Smooth muscle cell (in vitro differentiated cells): Measurements from ENCODE around the gene SATB2. TPM values are rescaled to one million over a fixed set of nuclear protein-coding genes. Genes with fewer than 3 reads are reported as not detected.

Source experiments
- DNase-seq: peaks from one replicate; lab custom pipeline; 2025; ENCODE audit not compliant: unreplicated experiment; lab: John Stamatoyannopoulos, UW
- H2AFZ ChIP-seq: fragments of 200-600 bp; sonication (generic); 2 replicates; pipeline ENCODE4 v1.6.0; 2016; ENCODE audit warnings: antibody characterized with exemption, low read depth, mild to moderate bottlenecking
- H3F3A ChIP-seq: fragments of 200-600 bp; sonication (generic); 2 replicates; pipeline ENCODE4 v1.6.0; 2017; ENCODE audit warnings: antibody characterized with exemption, low read depth
- H3K27ac ChIP-seq: fragments of 200-600 bp; sonication (generic); 2 replicates; pipeline ENCODE4 v1.5.1; 2016; ENCODE audit warnings: low read depth, mild to moderate bottlenecking
- H3K27me3 ChIP-seq: fragments of 200-600 bp; sonication (generic); 2 replicates; pipeline ENCODE4 v1.6.1; 2016; ENCODE audit warnings: low read depth, mild to moderate bottlenecking
- H3K36me3 ChIP-seq: fragments of 200-600 bp; sonication (generic); 2 replicates; pipeline ENCODE4 v1.5.1; 2016; ENCODE audit warnings: low read depth
- H3K4me1 ChIP-seq: fragments of 200-600 bp; sonication (generic); 2 replicates; pipeline ENCODE4 v1.5.1; 2016; ENCODE audit warnings: low read depth
- H3K4me2 ChIP-seq: fragments of 200-600 bp; sonication (generic); 2 replicates; pipeline ENCODE4 v1.6.0; 2016; ENCODE audit warnings: mild to moderate bottlenecking
- H3K4me3 ChIP-seq: fragments of 200-600 bp; sonication (generic); 2 replicates; pipeline ENCODE4 v1.5.1; 2016; ENCODE audit warnings: mild to moderate bottlenecking
- H3K79me2 ChIP-seq: fragments of 200-600 bp; sonication (generic); 2 replicates; pipeline ENCODE4 v1.6.0; 2016; ENCODE audit warnings: low read depth, mild to moderate bottlenecking
- H3K9ac ChIP-seq: fragments of 200-600 bp; sonication (generic); 2 replicates; pipeline ENCODE4 v1.6.0; 2016; ENCODE audit warnings: low read depth
- H3K9me3 ChIP-seq: fragments of 200-600 bp; sonication (generic); replicated peaks from 2 replicates; pipeline ENCODE4 v1.5.1; 2016; ENCODE audit warnings: low read depth
- H4K20me1 ChIP-seq: fragments of 200-600 bp; sonication (generic); 2 replicates; pipeline ENCODE4 v1.6.0; 2016; ENCODE audit warnings: low read depth
- WGBS: methylation state at CpG from one replicate; pipeline ENCODE4 v1.1.7; 2016; ENCODE audit warnings: low lambda C conversion rate; 5-methylcytosine and 5-hydroxymethylcytosine counted together
- polyA plus RNA-seq: library from polyadenylated mRNA; unstranded; fragments of >200 nt; fragmentation: Nextera tagmentation; extraction: Ambion mirVana; gene quantifications from 2 replicates; pipeline ENCODE4 v1.2.1, GENCODE V29; 2016
- total RNA-seq: library from RNA; depleted of rRNA; stranded (reverse); fragments of >200 nt; gene quantifications from 2 replicates; pipeline ENCODE4 v1.2.3, GENCODE V29; 2014
- TF ChIP-seq, protein P1 (sequence below): fragments of 200-600 bp; sonication (generic); IDR thresholded peaks from 2 replicates; pipeline ENCODE4 v1.5.1; 2017; ENCODE audit warnings: borderline replicate concordance, mild to moderate bottlenecking, antibody characterized with exemption; ENCODE audit not compliant: insufficient read depth, poor library complexity, severe bottlenecking

Gene SATB2
- total and polyA plus RNA-seq, 2 experiments from 2014 or later, result 0.73 to 12.5 TPM

DNA sequence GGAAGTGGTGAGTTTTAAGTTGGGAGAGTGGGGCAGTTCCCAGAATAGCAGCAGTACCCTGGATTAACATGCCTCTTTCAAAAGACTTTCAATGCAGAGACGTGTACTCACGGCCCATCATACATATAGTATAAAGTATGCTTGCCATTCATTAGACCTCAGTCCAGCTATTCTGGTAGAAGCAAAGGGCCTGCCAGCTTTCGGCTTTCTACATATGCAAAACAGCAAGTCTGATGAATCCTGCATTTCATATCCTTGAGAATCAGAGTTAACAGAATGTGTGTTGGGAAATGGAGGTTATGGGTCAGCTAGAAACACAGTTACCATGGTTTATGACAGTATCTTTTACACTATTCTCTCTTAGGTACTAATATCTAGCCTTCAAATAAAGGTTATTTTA is 27.5 kb downstream of the SATB2 start:
- H2AFZ ChIP-seq, result no peak overlapping the region
- H3K9me3 ChIP-seq, result no peaks in the 10 kb centered on the region
- DNase-seq, result no peak
- H3K79me2 ChIP-seq, result no peaks in the 10 kb centered on the region
- peaks cover 10% of the 10 kb centered on the region for H3K4me1 ChIP-seq
- no peaks in the 10 kb centered on the region for H3F3A ChIP-seq
- no peaks in the 10 kb centered on the region for H3K27me3 ChIP-seq
- H4K20me1 ChIP-seq, result no peaks in the 10 kb centered on the region
- WGBS, result 90% methylated on average over 3 of the region's 3 CpGs
- H3K27ac ChIP-seq, result no peak overlapping the region
- H3K4me2 ChIP-seq, result no peak overlapping the region
- no peak overlapping the region for H3K9ac ChIP-seq
- TF ChIP-seq, protein P1, sequence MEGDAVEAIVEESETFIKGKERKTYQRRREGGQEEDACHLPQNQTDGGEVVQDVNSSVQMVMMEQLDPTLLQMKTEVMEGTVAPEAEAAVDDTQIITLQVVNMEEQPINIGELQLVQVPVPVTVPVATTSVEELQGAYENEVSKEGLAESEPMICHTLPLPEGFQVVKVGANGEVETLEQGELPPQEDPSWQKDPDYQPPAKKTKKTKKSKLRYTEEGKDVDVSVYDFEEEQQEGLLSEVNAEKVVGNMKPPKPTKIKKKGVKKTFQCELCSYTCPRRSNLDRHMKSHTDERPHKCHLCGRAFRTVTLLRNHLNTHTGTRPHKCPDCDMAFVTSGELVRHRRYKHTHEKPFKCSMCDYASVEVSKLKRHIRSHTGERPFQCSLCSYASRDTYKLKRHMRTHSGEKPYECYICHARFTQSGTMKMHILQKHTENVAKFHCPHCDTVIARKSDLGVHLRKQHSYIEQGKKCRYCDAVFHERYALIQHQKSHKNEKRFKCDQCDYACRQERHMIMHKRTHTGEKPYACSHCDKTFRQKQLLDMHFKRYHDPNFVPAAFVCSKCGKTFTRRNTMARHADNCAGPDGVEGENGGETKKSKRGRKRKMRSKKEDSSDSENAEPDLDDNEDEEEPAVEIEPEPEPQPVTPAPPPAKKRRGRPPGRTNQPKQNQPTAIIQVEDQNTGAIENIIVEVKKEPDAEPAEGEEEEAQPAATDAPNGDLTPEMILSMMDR, result no peak
- H3K4me3 ChIP-seq, result no peak overlapping the region
- no peaks in the 10 kb centered on the region for H3K36me3 ChIP-seq

- WGBS, result 95% methylated on average over 3 of the region's 3 CpGs
- no peaks in the 10 kb centered on the region for H3F3A ChIP-seq
- no peak overlapping the region for H3K4me3 ChIP-seq
- no peak overlapping the region for H3K9ac ChIP-seq
- H3K27me3 ChIP-seq, result no peaks in the 10 kb centered on the region
- no peaks in the 10 kb centered on the region for H3K36me3 ChIP-seq
- H2AFZ ChIP-seq, result no peak overlapping the region
- TF ChIP-seq, protein P1, result no peak
- no peak overlapping the region for H3K27ac ChIP-seq
- H3K9me3 ChIP-seq, result no peaks in the 10 kb centered on the region
- H3K4me1 ChIP-seq, result peaks cover 10% of the 10 kb centered on the region
- H4K20me1 ChIP-seq, result no peaks in the 10 kb centered on the region
- no peaks in the 10 kb centered on the region for H3K79me2 ChIP-seq
- DNase-seq, result no peak
- no peak overlapping the region for H3K4me2 ChIP-seq
Observed at GRCh38 chr2:199428291-199428690, 29.4 kb downstream of the SATB2 start.

- H3K9me3 ChIP-seq, result no peaks in the 10 kb centered on the region
- TF ChIP-seq, protein P1, result no peak
- DNase-seq, result no peak
- no peaks in the 10 kb centered on the region for H4K20me1 ChIP-seq
- H3K9ac ChIP-seq, result no peak overlapping the region
- no peaks in the 10 kb centered on the region for H3F3A ChIP-seq
- no peak overlapping the region for H3K4me3 ChIP-seq
- WGBS, result 45% methylated on average over 4 of the region's 4 CpGs
- no peaks in the 10 kb centered on the region for H3K79me2 ChIP-seq
- H3K27ac ChIP-seq, result no peak overlapping the region
- no peak overlapping the region for H2AFZ ChIP-seq
- H3K4me1 ChIP-seq, result no peaks in the 10 kb centered on the region
- H3K27me3 ChIP-seq, result no peaks in the 10 kb centered on the region
- H3K36me3 ChIP-seq, result no peaks in the 10 kb centered on the region
- H3K4me2 ChIP-seq, result no peak overlapping the region
Observed at GRCh38 chr2:199424160-199424559, 33.6 kb downstream of the SATB2 start.

DNA sequence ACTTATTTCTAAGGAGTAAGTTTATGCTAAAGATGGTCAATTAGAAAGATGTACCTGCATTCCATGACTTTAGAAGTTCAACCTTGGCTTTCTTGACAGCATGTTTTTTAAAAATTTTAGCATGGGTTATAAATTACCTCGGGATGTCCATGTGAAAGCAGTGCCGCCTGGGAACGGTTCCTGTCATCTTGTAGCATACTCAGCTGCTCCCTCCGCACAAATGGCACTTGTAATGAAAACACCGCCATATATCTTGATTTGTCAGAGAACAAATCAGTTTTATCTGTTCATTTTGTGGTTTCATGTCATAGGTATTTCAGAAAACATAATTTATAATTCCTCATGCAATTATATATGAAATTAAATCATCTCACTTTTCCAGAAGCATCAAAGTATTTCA is 38.3 kb downstream of the SATB2 start:
- Histone ChIP-seq H3K79me2 (no peaks in the 10 kb centered on the region), H3K4me1 (no peaks in the 10 kb centered on the region), H3K9me3 (no peaks in the 10 kb centered on the region), H3K27ac (no peak overlapping the region), H2AFZ (no peak overlapping the region), H3K4me2 (no peak overlapping the region), H3F3A (no peaks in the 10 kb centered on the region), H3K4me3 (no peak overlapping the region), H3K36me3 (no peaks in the 10 kb centered on the region), H3K27me3 (no peaks in the 10 kb centered on the region), H4K20me1 (no peaks in the 10 kb centered on the region), H3K9ac (no peak overlapping the region)
- TF ChIP-seq, protein P1, result no peak
- 94% methylated on average over 5 of the region's 5 CpGs for WGBS
- DNase-seq, result no peak
